Measurements from ENCODE around the gene EFCAB6. TPM values are rescaled to one million over a fixed set of nuclear protein-coding genes. Genes with fewer than 3 reads are reported as not detected.

EFCAB6 gene
- total RNA-seq, 1 donor from 2014 or later: 0.23 TPM

DNA sequence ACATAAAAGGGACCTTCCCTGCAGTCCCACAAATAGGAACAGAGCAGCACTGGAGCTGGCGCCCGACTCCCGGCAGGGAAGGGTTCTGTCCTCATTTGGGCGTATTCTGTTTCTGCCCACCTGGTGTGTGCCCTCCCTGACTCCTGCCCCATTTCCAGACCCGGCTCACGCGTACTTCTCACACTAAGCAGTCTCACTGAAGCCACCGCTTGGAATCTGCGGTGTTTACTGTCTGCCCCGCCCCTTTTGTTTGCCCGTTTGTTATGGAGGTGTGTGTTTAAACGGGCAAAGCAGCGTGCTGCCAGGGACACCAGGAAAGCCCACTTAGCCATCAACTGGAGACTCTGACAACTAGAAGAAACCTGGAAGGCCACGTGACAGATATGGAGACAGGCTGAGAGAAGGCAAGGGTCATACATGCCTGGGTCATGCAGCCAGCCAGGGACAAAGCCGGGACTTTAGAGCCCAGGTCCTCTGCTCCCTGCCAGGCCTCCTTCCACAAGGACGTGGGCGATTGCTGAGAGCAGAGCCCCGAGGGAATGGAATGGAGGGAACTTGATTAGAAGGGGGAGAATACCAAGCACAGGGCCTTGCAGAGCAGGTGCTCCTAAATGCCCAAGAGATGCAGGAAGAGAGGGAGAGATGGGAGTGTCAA, 8.7 kb upstream of the EFCAB6 start:
- H3K9me3 Mint-ChIP-seq: no peaks in the 10 kb centered on the region
- no peak overlapping the region for H3K27ac Mint-ChIP-seq
- DNase-seq: no peak
- no peak overlapping the region for H3K4me3 Mint-ChIP-seq
- no peaks in the 10 kb centered on the region for H3K36me3 Mint-ChIP-seq (ENCODE audit: low read depth)
- no peaks in the 10 kb centered on the region for H3K27me3 Mint-ChIP-seq
- H3K4me1 Mint-ChIP-seq: no peaks in the 10 kb centered on the region
- intact Hi-C loops (cut with micrococcal nuclease): no loop called here

DNA sequence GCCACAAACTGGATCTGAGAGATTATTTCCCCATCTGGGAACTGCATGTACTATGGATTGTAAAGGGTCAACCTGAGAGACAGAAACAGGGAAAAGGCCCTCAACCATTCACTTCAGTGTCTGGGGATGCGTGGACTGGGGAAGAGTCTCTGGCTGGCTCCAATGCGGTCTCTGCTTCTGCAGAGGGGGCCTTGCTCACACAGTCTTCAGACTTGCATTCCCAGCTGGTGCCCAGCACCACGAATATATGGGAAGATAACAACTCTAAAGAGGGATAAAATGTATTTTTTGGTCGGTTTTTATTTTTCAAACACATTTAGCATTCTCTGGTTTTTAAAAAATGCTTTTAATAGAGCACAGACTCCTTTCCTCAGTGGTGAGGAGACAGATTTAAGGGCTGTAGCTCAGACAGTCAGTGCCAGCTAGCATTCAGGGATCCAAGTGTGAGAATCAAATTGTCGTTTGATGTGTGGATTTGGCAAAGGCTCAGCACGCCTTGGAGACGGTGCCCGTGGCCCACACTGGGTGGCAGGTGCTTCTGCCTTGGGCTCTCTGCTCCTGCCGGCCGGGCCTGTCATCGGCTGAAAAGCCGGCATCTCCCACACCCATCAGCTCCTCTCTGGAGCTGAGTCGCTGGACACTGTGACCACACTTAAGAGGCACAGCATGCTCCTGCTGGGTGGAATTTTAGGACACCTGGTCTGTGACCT, 8.0 kb upstream of the EFCAB6 start:
- Mint-ChIP-seq H3K9me3 (no peaks in the 10 kb centered on the region), H3K4me3 (no peak overlapping the region), H3K4me1 (no peaks in the 10 kb centered on the region), H3K27me3 (no peaks in the 10 kb centered on the region), H3K36me3 (ENCODE audit: low read depth) (no peaks in the 10 kb centered on the region), H3K27ac (no peak overlapping the region)
- DNase-seq: no peak
- intact Hi-C loops (cut with micrococcal nuclease): no loop called here

DNA sequence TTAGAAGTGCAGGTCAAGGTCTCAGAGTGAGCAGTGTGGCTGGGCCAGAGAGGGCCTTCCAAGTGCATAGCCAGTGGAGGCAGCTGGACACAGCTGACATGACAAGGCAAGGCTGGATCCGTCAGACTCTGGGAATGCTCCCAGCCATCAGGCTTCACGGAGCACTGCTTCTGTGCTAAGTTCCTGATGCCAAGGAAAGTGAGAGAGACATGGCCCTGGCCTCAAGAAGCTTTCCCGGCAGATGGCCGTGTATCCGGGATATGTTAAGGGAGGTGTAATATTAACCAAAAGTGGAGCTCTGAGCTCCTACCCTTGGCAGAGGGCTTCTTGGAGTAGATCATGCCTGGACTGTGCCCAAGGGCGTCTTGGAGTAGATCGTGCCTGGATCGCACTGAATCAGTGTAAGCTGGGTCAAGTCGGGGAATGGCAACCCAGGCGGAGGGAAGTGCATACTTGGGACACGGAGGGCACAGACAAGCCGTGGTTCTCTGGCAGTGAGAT, 7.4 kb upstream of the EFCAB6 start:
- Mint-ChIP-seq H3K27me3 (no peaks in the 10 kb centered on the region), H3K36me3 (ENCODE audit: low read depth) (no peaks in the 10 kb centered on the region), H3K9me3 (no peaks in the 10 kb centered on the region), H3K27ac (no peak overlapping the region), H3K4me1 (no peaks in the 10 kb centered on the region), H3K4me3 (no peak overlapping the region)
- DNase-seq: no peak
- intact Hi-C loops (cut with micrococcal nuclease): no loop called here

DNA sequence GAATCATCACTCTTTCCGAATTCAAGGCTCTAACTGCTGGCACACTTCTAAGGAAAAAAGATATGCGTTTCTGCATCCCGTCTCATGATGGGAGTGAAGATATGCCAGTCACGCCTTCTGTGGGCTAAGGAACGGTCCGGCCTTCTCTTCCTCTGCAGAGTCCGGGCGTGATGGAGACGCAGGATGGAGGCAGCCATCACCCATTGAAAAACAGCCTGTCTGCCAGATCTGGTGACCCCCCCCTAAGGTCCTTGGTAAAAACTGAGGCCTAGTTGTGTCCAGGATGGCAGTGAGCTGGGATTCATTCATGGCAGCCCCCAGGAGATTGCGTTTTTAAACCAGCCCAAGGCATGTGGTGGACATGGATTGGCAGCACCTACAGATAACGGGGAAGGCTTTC, 6.9 kb upstream of the EFCAB6 start:
- intact Hi-C loops (cut with micrococcal nuclease): no loop called here
- no peaks in the 10 kb centered on the region for H3K27me3 Mint-ChIP-seq

DNA sequence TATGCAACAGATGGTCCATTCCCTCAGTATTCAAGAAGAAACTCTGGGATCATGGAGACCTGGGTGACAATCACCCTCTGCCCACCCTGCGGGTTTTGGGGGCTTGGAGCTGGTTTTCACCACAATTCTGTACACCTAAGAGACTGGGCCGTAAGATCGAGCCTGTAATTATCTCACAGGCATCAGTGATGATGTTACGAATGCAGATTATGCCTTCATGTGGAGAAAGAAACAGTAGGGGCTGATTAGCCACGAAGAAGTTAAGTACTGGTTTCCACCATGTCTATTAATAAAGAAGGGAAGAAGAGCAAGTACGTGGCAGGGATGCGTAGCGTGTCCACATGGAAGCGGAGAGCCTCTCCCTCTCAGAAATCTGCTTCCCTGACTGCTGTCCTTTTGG, 5.3 kb upstream of the EFCAB6 start:
- no peak for DNase-seq
- no peak overlapping the region for H3K4me3 Mint-ChIP-seq
- no peak overlapping the region for H3K27ac Mint-ChIP-seq
- intact Hi-C loops (cut with micrococcal nuclease): no loop called here
- no peaks in the 10 kb centered on the region for H3K36me3 Mint-ChIP-seq (ENCODE audit: low read depth)
- no peaks in the 10 kb centered on the region for H3K9me3 Mint-ChIP-seq
- H3K4me1 Mint-ChIP-seq: peaks cover 6% of the 10 kb centered on the region
- H3K27me3 Mint-ChIP-seq: no peaks in the 10 kb centered on the region

More for the DNA sequence above, 6.9 kb upstream of the EFCAB6 start:
- Mint-ChIP-seq H3K27ac (no peak overlapping the region), H3K9me3 (no peaks in the 10 kb centered on the region), H3K4me3 (no peak overlapping the region), H3K36me3 (ENCODE audit: low read depth) (no peaks in the 10 kb centered on the region), H3K4me1 (no peaks in the 10 kb centered on the region)
- no peak for DNase-seq

DNA sequence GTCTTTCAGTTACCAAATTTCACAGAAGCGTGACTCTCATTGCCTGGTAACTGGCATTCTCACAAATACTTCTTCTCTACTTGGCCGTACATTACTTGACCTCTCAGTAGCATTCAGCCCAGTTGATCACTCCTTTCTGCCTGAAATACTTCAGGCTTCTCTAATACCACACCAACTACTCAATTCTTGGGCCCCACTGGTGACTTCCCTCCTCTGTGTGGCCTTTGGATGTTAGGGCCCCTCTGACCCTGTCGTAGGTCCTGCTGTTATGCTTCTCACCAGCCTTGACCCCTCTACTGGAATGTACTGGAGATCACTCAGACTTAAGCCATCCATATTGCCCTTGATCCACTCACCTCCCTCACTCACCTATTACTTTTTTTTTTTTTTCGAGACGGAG, 2.2 kb upstream of the EFCAB6 start:
- Mint-ChIP-seq H3K36me3 (ENCODE audit: low read depth) (no peaks in the 10 kb centered on the region), H3K27me3 (no peaks in the 10 kb centered on the region), H3K27ac (no peak overlapping the region), H3K4me1 (peaks cover 11% of the 10 kb centered on the region), H3K9me3 (no peaks in the 10 kb centered on the region), H3K4me3 (peak overlapping the region; percentile 10)
- intact Hi-C loops (cut with micrococcal nuclease): no loop called here
- no peak for DNase-seq

DNA sequence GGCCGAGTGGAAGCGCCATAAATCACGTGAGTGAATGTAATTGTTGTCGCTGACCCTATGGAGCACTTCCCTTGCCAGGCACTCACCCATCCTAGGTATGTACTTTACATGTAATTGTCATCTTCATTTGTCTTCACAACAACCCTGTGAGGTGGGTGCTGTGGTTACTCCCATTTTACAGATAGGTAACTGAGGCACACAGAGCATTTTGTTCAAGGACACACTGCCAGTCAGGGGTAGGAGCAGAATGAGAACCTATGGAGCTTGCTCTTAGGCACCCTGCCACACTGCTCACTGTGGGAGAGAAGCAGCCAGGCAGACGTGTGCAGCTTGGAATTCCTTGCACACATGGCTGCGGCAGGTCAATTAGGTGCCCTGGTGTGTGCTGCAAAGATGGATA, 785 bp upstream of the EFCAB6 start:
- peaks cover 3% of the 10 kb centered on the region for H3K27me3 Mint-ChIP-seq
- H3K4me1 Mint-ChIP-seq: peaks cover 11% of the 10 kb centered on the region
- DNase-seq: no peak
- H3K36me3 Mint-ChIP-seq (ENCODE audit: low read depth): no peaks in the 10 kb centered on the region
- H3K9me3 Mint-ChIP-seq: no peaks in the 10 kb centered on the region
- H3K4me3 Mint-ChIP-seq: peak overlapping the region; percentile 86
- intact Hi-C loops (cut with micrococcal nuclease): no loop called here
- peak overlapping the region; percentile 75 for H3K27ac Mint-ChIP-seq

DNA sequence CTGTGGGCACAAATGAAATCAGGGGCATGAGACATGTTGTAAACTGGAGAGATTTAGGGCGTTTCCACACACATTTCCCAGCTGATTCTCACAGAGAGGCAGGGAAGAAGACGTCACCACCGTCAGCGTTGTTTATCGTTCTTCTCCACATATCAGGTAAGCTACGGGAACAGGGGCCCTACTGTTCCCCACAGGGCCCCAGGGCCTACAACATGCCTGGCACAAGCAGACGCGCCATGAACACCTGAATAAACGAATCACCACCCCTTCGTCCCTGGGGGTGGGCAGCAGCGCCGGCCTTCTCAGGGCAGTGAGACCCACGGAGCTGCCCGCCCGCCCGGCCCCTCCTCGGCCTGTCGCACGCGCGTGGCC, 342 bp downstream of the EFCAB6 start:
- Mint-ChIP-seq H3K4me1 (peaks cover 11% of the 10 kb centered on the region), H3K27ac (peak overlapping the region; percentile 75), H3K36me3 (ENCODE audit: low read depth) (no peaks in the 10 kb centered on the region), H3K4me3 (peak overlapping the region; percentile 86), H3K27me3 (peaks cover 5% of the 10 kb centered on the region), H3K9me3 (no peaks in the 10 kb centered on the region)
- no peak for DNase-seq
- intact Hi-C loops (cut with micrococcal nuclease): no loop called here

DNA sequence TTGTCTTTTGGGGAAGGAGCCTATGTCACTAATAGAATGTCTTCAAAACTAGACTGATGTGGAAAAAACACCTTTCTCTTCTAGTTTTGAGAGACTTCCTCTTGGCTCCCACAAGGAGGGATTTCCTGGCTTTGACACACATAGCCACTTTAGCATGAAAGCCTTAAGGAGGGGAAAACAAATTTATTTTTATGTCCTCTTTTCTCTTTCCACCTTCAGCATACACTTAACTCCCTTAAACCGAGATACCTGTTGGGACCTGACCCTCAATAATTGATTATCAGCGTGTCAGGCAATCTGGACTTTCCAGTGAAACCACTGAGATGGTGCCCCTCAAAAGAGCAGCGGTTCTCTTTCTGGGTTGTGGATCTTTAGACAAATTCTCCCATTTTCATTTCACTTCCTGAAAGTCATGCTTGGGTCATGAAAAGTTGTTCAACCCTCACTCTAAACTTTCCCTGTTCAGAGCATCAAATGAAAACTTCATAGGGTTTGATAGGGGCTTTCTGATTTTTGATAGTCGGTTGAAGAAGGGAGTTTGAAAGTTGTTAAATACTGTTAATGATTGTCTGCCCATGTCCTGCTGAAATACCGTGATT, 9.1 kb downstream of the EFCAB6 start:
- DNase-seq: no peak
- H3K36me3 Mint-ChIP-seq (ENCODE audit: low read depth): no peaks in the 10 kb centered on the region
- H3K9me3 Mint-ChIP-seq: peaks cover 5% of the 10 kb centered on the region
- H3K27ac Mint-ChIP-seq: no peak overlapping the region
- peaks cover 34% of the 10 kb centered on the region for H3K27me3 Mint-ChIP-seq
- intact Hi-C loops (cut with micrococcal nuclease): no loop called here
- no peaks in the 10 kb centered on the region for H3K4me1 Mint-ChIP-seq
- H3K4me3 Mint-ChIP-seq: no peak overlapping the region

DNA sequence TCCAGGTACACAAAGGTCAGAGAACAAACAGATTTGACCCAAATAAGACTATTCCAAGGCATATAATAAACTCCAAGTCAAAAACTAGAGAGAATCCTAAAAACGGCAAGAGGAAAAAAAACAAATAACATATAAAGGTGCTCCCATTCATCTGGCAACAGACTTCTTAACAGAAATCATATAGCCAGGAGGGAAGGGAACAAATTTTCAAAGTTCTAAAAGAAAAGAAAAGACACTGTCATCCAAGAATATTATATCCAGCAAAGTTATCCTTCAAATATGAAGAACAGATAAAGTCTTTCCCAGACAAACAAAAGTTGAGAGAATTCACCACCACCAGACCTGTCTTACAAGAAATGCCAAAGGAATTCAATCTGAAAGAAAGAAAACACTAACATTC, 11.1 kb downstream of the EFCAB6 start:
- no peaks in the 10 kb centered on the region for H3K36me3 Mint-ChIP-seq (ENCODE audit: low read depth)
- peaks cover 31% of the 10 kb centered on the region for H3K27me3 Mint-ChIP-seq
- no peak for DNase-seq
- no peak overlapping the region for H3K4me3 Mint-ChIP-seq
- no peaks in the 10 kb centered on the region for H3K4me1 Mint-ChIP-seq
- peaks cover 5% of the 10 kb centered on the region for H3K9me3 Mint-ChIP-seq
- intact Hi-C loops (cut with micrococcal nuclease): no loop called here
- H3K27ac Mint-ChIP-seq: no peak overlapping the region

DNA sequence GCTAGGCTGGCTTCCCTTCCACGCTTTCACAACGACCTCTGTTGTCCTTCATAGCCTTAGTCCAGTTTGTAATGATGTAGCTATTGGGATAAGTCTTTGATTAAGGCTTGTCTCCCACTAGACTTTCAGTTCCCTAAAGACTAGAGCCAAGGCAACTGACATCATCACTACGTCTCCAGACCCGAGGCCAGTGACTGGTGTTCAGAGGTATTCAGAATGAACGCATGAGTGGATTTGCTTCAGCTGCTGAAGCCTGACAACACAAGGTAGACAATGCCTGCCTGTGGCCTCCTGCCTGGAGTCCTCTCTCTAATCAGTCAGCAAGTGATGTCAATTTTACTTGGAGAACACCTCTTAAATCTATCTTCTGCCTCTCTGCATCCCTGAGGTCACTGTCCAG, 13.6 kb downstream of the EFCAB6 start:
- Mint-ChIP-seq H3K4me1 (no peaks in the 10 kb centered on the region), H3K27me3 (peaks cover 16% of the 10 kb centered on the region), H3K27ac (no peak overlapping the region), H3K9me3 (peaks cover 5% of the 10 kb centered on the region), H3K4me3 (no peak overlapping the region), H3K36me3 (ENCODE audit: low read depth) (no peaks in the 10 kb centered on the region)
- no peak for DNase-seq
- intact Hi-C loops (cut with micrococcal nuclease): no loop called here

DNA sequence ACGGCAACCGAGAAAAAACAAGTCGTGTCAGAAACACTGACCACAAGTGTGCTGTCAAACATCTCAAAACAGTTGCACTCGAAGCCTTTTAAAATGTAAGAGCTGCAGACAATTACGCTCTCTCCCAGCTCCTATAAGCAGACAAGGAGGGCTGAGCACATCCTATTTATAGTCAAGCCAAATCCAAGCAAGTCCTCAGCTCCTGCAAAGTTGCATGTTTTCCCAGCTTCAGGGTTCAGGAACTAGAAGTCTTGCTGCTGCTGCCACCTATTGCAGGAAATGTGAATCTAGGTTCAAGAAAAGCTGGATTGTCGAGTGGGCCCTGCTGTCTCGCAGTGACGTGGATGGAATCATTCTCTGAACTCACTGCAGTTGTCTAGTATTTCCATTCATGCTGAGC, 15.5 kb downstream of the EFCAB6 start:
- intact Hi-C loops (cut with micrococcal nuclease): no loop called here
- H3K27ac Mint-ChIP-seq: no peak overlapping the region
- H3K27me3 Mint-ChIP-seq: peaks cover 8% of the 10 kb centered on the region
- H3K4me1 Mint-ChIP-seq: no peaks in the 10 kb centered on the region
- peaks cover 5% of the 10 kb centered on the region for H3K9me3 Mint-ChIP-seq
- no peaks in the 10 kb centered on the region for H3K36me3 Mint-ChIP-seq (ENCODE audit: low read depth)
- H3K4me3 Mint-ChIP-seq: no peak overlapping the region
- no peak for DNase-seq

DNA sequence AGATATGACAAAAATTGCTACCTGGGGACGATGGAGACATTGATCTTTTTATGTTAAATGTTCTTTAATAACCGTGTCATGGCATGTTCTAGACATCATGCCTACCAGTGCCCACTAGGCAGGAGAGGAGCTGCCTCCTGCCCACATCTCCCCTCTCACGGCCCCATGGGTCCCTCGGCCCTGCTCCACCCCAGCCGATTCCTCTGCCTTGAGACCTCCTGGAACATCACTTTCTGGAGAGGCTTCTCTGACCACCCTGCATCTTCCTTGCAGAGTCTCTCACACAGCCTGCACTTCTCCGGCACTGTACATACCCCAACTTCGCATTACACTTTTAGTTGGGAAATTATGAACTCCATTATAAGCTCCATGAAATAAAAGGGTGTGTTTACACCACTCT, 16.8 kb downstream of the EFCAB6 start:
- Mint-ChIP-seq H3K4me3 (no peak overlapping the region), H3K27ac (no peak overlapping the region), H3K9me3 (no peaks in the 10 kb centered on the region), H3K4me1 (no peaks in the 10 kb centered on the region), H3K36me3 (ENCODE audit: low read depth) (no peaks in the 10 kb centered on the region), H3K27me3 (peaks cover 2% of the 10 kb centered on the region)
- intact Hi-C loops (cut with micrococcal nuclease): no loop called here
- DNase-seq: no peak

DNA sequence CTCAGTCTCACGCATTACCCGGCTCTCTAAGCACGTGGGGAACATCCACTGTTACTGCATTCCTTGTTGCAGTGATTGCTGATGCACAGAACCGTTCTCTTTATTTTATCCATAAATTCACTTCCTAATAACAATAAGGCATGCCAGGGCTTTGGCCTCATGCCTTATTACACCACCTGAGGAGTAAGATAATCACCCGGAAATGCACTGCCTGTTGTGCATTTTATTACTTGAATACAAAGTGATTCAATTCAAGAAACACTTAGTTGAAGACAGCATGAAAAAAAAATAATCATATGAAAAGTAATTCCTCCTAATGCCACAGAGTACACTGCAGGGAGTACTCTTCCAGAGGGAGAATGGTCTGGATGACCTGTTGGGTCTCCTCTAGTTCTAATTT, 19.2 kb downstream of the EFCAB6 start:
- H3K27me3 Mint-ChIP-seq: peaks cover 2% of the 10 kb centered on the region
- no peaks in the 10 kb centered on the region for H3K36me3 Mint-ChIP-seq (ENCODE audit: low read depth)
- no peak for DNase-seq
- H3K4me1 Mint-ChIP-seq: no peaks in the 10 kb centered on the region
- intact Hi-C loops (cut with micrococcal nuclease): no loop called here
- no peak overlapping the region for H3K4me3 Mint-ChIP-seq
- no peaks in the 10 kb centered on the region for H3K9me3 Mint-ChIP-seq
- H3K27ac Mint-ChIP-seq: no peak overlapping the region
